GM15510 (cell line): ENCODE results near the gene CTNNA3.

ENCODE experiments used
- POLR2A ChIP-seq: IDR thresholded peaks from 3 replicates; pipeline ENCODE4 v1.6.1; 2011; ENCODE audit warnings: borderline replicate concordance; ENCODE audit not compliant: insufficient read length; ENCODE audit errors: extremely low read depth

Gene CTNNA3

GRCh38 chr10:65864529-65864928 lies 1831.5 kb downstream of the CTNNA3 start:
- no peak for TF ChIP-seq POLR2A

DNA sequence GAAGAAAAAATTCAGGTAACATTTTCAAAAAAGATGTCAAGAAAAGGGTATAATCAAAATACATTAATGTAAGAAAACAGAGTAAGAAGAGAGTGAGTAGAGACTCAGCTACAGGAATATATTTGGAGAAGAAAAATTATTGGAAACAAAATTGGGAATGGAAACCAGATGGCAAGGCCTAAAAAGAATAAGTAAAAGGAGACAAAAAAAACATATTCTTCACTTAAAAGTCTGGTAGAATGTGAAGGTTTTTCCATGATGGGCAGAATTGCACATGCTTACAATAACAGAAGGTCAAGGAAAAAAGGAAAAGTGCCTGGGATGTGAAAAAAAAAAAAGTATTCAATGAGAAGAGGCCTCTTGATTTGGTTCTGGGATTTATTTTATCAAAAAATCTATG lies 1832.0 kb downstream of the CTNNA3 start:
- TF ChIP-seq POLR2A, result no peak
